Fibroblast of lung (primary cell): Measurements from ENCODE around the gene STX17.

Source experiments
- CTCF ChIP-seq, 2 donors: IDR thresholded peaks in 1 of 2; conservative IDR thresholded peaks in 1 of 2; 1 replicate in 1 of 2; 2 replicates in 1 of 2; pipeline ENCODE4 v1.5.1; 2011 to 2012; ENCODE audit warnings: low read length in 2 of 2, control low read depth in 1 of 2, inconsistent platforms in 1 of 2, low read depth in 1 of 2, mild to moderate bottlenecking in 1 of 2
- EZH2 ChIP-seq: IDR thresholded peaks from 2 replicates; pipeline ENCODE4 v1.5.1; 2012; ENCODE audit warnings: low read length, control low read depth, mild to moderate bottlenecking; ENCODE audit errors: missing control alignments

- TF ChIP-seq CTCF (conservative IDR thresholded peaks at IDR 0.05 in 1 of 2, IDR thresholded peaks at IDR 0.05 in 1 of 2; ENCODE audit: low read depth in 1 of 2, low read length in 2 of 2) (no peak), EZH2 (no peak)
These were observed 48.4 kb downstream of the STX17 start for GRCh38 chr9:99954819-99955218.
